ENCODE measurements around the gene TIAM1.

GRCh38 chr21:31363720-31364119, 19.7 kb upstream of the TIAM1 start:
- no peak for TF ChIP-seq EZH2 (IDR thresholded peaks at IDR 0.05; ENCODE audit: insufficient read depth, poor library complexity, severe bottlenecking)
- no peak for TF ChIP-seq EZH2phosphoT487 (IDR thresholded peaks at IDR 0.05; ENCODE audit: insufficient read depth, low read depth)

Measured in GM23248 (cell line).